HepG2 (cell line): ENCODE results near the gene RAPGEF5. TPM values are rescaled to one million over a fixed set of nuclear protein-coding genes. Genes with fewer than 3 reads are reported as not detected.

Experiments
- ATAC-seq: fragments of 200-7000 bp; cut with Tn5 transposase; 3 replicates; pipeline ENCODE4 v1.9.1; 2020; ENCODE audit warnings: mild to moderate bottlenecking, moderate library complexity
- BruUV-seq: library from RNA; stranded (reverse); fragments of 400-500 nt; replicated peaks from 2 replicates; lab custom pipeline; 2021; lab: Mats Ljungman, UMichigan
- CTCF ChIA-PET: fragments of 300-600 bp; formaldehyde crosslinking; extraction: SDS; loops from one replicate; lab custom pipeline; 2021; ENCODE audit warnings: low total read pairs, inconsistent platforms, low intra/inter-chr PET ratio; lab: Yijun Ruan, JAX
- POLR2A ChIA-PET: fragments of 350-600 bp; sonication (Branson Sonifier 250); formaldehyde crosslinking; loops from one replicate; lab custom pipeline; 2020; ENCODE audit warnings: antibody characterized with exemption, inconsistent platforms; lab: Yijun Ruan, JAX
- DNase-seq: peaks from one replicate; pipeline ENCODE4 v3.0.0-alpha.2; 2015; ENCODE audit warnings: low spot score
- FAIRE-seq: peaks from 3 replicates; lab custom pipeline; 2011; peaks lifted over from hg19 to GRCh38; lab: Jason Lieb, UNC
- H2AFZ ChIP-seq: one replicate; pipeline ENCODE4 v1.6.1; 2011; ENCODE audit warnings: low read length, inconsistent platforms
- H3K27ac ChIP-seq: fragments of 300-600 bp; 3 replicates; pipeline ENCODE4 v1.8.0; 2011; ENCODE audit warnings: mixed run types, mild to moderate bottlenecking, mixed read lengths, low read length, inconsistent platforms; ENCODE audit not compliant: insufficient read depth; ENCODE audit errors: extremely low read length
- H3K27me3 ChIP-seq, 2 experiments: fragments of 200-600 bp in 1 of 2; 2 replicates in 1 of 2; 3 replicates in 1 of 2; pipeline versions ENCODE4 v1.6.0 to v1.8.0; 2011; ENCODE audit warnings: low read length in 2 of 2, mild to moderate bottlenecking in 2 of 2, moderate library complexity in 2 of 2, inconsistent platforms in 1 of 2; ENCODE audit not compliant: insufficient read depth in 2 of 2, control insufficient read depth in 1 of 2
- H3K36me3 ChIP-seq, 2 experiments: fragments of 200-600 bp in 1 of 2; replicated peaks in 1 of 2; 2 replicates in 1 of 2; 3 replicates in 1 of 2; pipeline versions ENCODE4 v1.5.1 to v1.8.0; 2011; ENCODE audit warnings: low read length in 2 of 2, inconsistent platforms in 1 of 2; ENCODE audit not compliant: insufficient read depth in 2 of 2, control insufficient read depth in 1 of 2
- H3K4me1 ChIP-seq: 2 replicates; pipeline ENCODE4 v1.5.1; 2012; ENCODE audit warnings: low read length, inconsistent platforms; ENCODE audit not compliant: insufficient read depth
- H3K4me2 ChIP-seq: 2 replicates; pipeline ENCODE4 v1.6.0; 2011; ENCODE audit warnings: low read depth, low read length, inconsistent platforms
- H3K4me3 ChIP-seq, 3 experiments: fragments of 200-600 bp in 1 of 3; sonication (generic), shearing (Covaris generic) in 1 of 3; replicated peaks in 1 of 3; 2 replicates each; pipeline ENCODE4 v1.5.1; 2011 to 2016; ENCODE audit warnings: low read length in 3 of 3, inconsistent platforms in 2 of 3, low read depth in 2 of 3, mild to moderate bottlenecking in 2 of 3, control low read depth in 1 of 3, mixed read lengths in 1 of 3; ENCODE audit not compliant: insufficient read depth in 1 of 3
- H3K79me2 ChIP-seq: one replicate; pipeline ENCODE4 v1.6.1; 2011; ENCODE audit warnings: low read length, inconsistent platforms; ENCODE audit not compliant: insufficient read depth
- H3K9ac ChIP-seq: 2 replicates; pipeline ENCODE4 v1.6.0; 2011; ENCODE audit warnings: mild to moderate bottlenecking, low read depth, low read length, inconsistent platforms; ENCODE audit not compliant: insufficient read depth
- H3K9me3 ChIP-seq: 2 replicates; pipeline ENCODE4 v1.5.1; 2012; ENCODE audit warnings: mild to moderate bottlenecking, low read length
- H4K20me1 ChIP-seq: 2 replicates; pipeline ENCODE4 v1.6.0; 2011; ENCODE audit warnings: inconsistent platforms, mild to moderate bottlenecking, low read length, moderate library complexity; ENCODE audit not compliant: insufficient read depth
- CCDC6 ChIP-seq: sonication (generic); formaldehyde crosslinking; IDR thresholded peaks from 2 replicates; pipeline ENCODE4 v1.8.1; 2022; ENCODE audit warnings: mild to moderate bottlenecking, missing genetic modification reagents, moderate library complexity
- CHD4 ChIP-seq: fragments of 200-600 bp; sonication (generic); IDR thresholded peaks from 2 replicates; pipeline ENCODE4 v1.7.0; 2017; ENCODE audit warnings: mild to moderate bottlenecking, low read length, borderline replicate concordance
- KLF12 ChIP-seq: sonication (generic); formaldehyde crosslinking; IDR thresholded peaks from 2 replicates; pipeline ENCODE4 v1.4.0; 2020; ENCODE audit warnings: missing genetic modification reagents, borderline replicate concordance
- TAF1 ChIP-seq: sonication (generic); formaldehyde crosslinking; IDR thresholded peaks from 2 replicates; pipeline ENCODE4 v1.4.0; 2020; ENCODE audit warnings: missing genetic modification reagents
- TCF7 ChIP-seq: sonication (generic); IDR thresholded peaks from 2 replicates; pipeline ENCODE4 v1.6.1; 2016; ENCODE audit warnings: antibody characterized with exemption, low read depth
- ZNF317 ChIP-seq: sonication (generic); formaldehyde crosslinking; IDR thresholded peaks from 2 replicates; pipeline ENCODE4 v1.5.0; 2020; ENCODE audit warnings: mild to moderate bottlenecking, missing genetic modification reagents
- ZNF335 ChIP-seq: sonication (generic); formaldehyde crosslinking; IDR thresholded peaks from 2 replicates; pipeline ENCODE4 v1.4.0; 2020; ENCODE audit warnings: missing genetic modification reagents
- ZNF343 ChIP-seq: sonication (generic); formaldehyde crosslinking; IDR thresholded peaks from 2 replicates; pipeline ENCODE4 v1.4.0; 2020; ENCODE audit warnings: mild to moderate bottlenecking, missing genetic modification reagents
- ZNF670 ChIP-seq: sonication (generic); formaldehyde crosslinking; IDR thresholded peaks from 2 replicates; pipeline ENCODE4 v1.8.0; 2022; ENCODE audit warnings: mild to moderate bottlenecking, missing genetic modification reagents, borderline replicate concordance
- WGBS: methylation state at CpG from one replicate; pipeline ENCODE4 v1.1.6; 2017; ENCODE audit warnings: low lambda C conversion rate; 5-methylcytosine and 5-hydroxymethylcytosine counted together
- in situ Hi-C: cut with HindIII; loops from 2 replicates; pipeline ENCODE4 v1.10.0; 2017; ENCODE audit warnings: low pct_unique_long_range_greater_than_20kb; ENCODE audit not compliant: extremely low pct_ligation_motif_present
- intact Hi-C: fragments of 100-400 bp; cut with micrococcal nuclease; formaldehyde crosslinking; loops from one replicate; pipeline ENCODE4 v1.10.0; 2022; ENCODE audit not compliant: unreplicated experiment
- polyA plus RNA-seq, 8 experiments: library from polyadenylated mRNA; depleted of rRNA in 3 of 8; stranded (reverse) in 7 of 8; unstranded in 1 of 8; fragments of >200 nt; fragmentation: Illumina TruSeq in 4 of 8; extraction: Trizol in 4 of 8; gene quantifications; 2 replicates each; pipeline versions ENCODE4 v1.2.1 to v1.2.3, GENCODE V29; 2011 to 2016; ENCODE audit warnings: low read depth in 4 of 8, missing spikeins in 1 of 8, mixed read lengths in 1 of 8; ENCODE audit not compliant: insufficient read depth in 1 of 8
- total RNA-seq, 5 experiments: library from RNA; depleted of rRNA; stranded (reverse); fragments of >200 nt; fragmentation: Illumina TruSeq; extraction: Trizol; gene quantifications; 2 replicates each; pipeline ENCODE4 v1.2.3, GENCODE V29; 2016; ENCODE audit warnings: low read depth in 1 of 5
- TF ChIP-seq, protein P1 (sequence below): sonication (generic); formaldehyde crosslinking; IDR thresholded peaks from 2 replicates; pipeline ENCODE4 v1.4.0; 2020; ENCODE audit warnings: mild to moderate bottlenecking, missing genetic modification reagents
- TF ChIP-seq, protein P2 (sequence below): sonication (generic); formaldehyde crosslinking; IDR thresholded peaks from 2 replicates; pipeline ENCODE4 v1.5.0; 2020; ENCODE audit warnings: mild to moderate bottlenecking, missing genetic modification reagents

The RAPGEF5 gene
- total and polyA plus RNA-seq, 2 of the 13 experiments (the other 11 are each of a cell fraction or from before 2014, with no cell fraction given) = 17.1 to 23.4 TPM

DNA sequence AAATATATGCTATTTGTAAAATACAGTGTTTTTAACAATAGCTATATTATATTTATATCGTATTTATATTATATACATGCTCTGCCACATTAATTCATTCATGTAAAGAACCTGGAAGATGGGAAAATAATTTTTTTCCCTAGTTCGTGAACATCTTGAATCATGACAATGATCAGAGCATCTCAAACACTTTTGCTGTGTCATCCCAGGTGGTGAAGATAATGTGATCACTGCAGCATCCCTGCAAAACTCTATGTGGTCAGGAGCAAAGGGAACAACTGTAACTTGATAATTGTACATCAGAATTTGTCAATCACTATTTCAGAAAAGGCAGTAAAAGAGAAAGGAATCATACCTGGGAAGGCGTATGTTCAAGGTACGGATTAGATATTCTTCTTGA is 39.3 kb downstream of the RAPGEF5 start:
- no peaks in the 10 kb centered on the region for H3K27me3 ChIP-seq
- ATAC-seq (no peak), DNase-seq (no peak), FAIRE-seq (no peak)
- peaks cover 48% of the 10 kb centered on the region for H4K20me1 ChIP-seq
- no peak overlapping the region for H3K9ac ChIP-seq
- POLR2A ChIA-PET = no interaction called here
- no TSS peak for BruUV-seq
- TF ChIP-seq TAF1 (CRISPR knock-in tag) (no peak), ZNF670 (CRISPR knock-in tag) (no peak), KLF12 (no peak), CCDC6 (CRISPR knock-in tag) (no peak), CHD4 (no peak), ZNF317 (no peak), TCF7 (no peak), ZNF335 (CRISPR knock-in tag) (no peak), ZNF343 (CRISPR knock-in tag) (no peak)
- TF ChIP-seq, protein P1, sequence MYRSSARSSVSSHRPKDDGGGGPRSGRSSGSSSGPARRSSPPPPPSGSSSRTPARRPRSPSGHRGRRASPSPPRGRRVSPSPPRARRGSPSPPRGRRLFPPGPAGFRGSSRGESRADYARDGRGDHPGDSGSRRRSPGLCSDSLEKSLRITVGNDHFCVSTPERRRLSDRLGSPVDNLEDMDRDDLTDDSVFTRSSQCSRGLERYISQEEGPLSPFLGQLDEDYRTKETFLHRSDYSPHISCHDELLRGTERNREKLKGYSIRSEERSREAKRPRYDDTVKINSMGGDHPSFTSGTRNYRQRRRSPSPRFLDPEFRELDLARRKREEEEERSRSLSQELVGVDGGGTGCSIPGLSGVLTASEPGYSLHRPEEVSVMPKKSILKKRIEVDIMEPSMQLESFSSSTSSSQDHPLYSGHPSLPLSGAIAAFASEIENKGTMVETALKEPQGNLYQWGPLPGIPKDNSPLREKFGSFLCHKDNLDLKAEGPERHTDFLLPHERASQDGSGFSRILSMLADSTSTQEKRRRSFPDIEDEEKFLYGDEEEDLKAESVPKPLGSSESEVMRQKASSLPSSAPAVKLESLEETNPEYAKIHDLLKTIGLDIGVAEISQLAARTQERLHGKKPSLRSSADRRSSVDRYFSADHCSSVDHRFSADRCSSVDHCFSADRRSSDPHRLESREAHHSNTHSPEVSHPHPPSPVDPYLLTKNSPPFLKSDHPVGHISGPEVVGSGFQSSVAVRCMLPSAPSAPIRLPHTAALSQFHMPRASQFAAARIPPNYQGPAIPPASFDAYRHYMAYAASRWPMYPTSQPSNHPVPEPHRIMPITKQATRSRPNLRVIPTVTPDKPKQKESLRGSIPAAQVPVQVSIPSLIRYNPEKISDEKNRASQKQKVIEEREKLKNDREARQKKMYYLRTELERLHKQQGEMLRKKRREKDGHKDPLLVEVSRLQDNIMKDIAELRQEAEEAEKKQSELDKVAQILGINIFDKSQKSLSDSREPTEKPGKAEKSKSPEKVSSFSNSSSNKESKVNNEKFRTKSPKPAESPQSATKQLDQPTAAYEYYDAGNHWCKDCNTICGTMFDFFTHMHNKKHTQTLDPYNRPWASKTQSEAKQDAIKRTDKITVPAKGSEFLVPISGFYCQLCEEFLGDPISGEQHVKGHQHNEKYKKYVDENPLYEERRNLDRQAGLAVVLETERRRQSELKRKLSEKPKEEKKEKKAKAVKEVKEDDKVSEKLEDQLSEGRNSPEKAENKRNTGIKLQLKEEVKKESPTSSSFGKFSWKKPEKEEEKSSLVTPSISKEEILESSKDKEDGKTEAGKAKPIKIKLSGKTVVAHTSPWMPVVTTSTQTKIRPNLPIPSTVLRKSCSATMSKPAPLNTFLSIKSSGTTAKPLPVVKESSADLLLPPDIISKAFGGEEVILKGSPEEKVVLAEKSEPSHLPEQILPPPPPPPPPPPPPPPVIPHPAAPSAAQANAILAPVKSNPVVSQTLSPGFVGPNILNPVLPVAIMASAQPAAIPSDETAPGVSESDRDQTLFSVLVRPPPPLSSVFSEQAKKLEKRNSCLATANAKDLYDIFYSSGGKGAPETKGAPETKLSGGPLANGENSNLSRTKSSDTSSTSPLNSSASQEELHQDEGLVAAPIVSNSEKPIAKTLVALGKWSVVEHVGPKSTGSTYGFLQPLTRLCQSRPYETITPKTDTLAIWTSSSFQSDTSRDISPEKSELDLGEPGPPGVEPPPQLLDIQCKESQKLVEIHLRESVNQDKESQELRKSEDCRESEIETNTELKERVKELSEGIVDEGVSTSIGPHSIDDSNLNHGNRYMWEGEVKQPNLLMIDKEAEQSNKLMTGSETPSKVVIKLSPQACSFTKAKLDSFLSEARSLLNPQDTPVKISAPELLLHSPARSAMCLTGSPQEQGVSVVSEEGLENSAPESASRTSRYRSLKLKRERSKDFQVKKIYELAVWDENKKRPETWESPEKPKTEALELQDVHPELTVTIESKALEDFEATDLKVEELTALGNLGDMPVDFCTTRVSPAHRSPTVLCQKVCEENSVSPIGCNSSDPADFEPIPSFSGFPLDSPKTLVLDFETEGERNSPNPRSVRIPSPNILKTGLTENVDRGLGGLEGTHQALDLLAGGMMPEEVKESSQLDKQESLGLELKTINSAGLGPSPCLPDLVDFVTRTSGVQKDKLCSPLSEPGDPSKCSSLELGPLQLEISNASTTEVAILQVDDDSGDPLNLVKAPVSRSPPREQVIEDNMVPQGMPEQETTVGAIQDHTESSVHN = no peak
- TF ChIP-seq, protein P2, sequence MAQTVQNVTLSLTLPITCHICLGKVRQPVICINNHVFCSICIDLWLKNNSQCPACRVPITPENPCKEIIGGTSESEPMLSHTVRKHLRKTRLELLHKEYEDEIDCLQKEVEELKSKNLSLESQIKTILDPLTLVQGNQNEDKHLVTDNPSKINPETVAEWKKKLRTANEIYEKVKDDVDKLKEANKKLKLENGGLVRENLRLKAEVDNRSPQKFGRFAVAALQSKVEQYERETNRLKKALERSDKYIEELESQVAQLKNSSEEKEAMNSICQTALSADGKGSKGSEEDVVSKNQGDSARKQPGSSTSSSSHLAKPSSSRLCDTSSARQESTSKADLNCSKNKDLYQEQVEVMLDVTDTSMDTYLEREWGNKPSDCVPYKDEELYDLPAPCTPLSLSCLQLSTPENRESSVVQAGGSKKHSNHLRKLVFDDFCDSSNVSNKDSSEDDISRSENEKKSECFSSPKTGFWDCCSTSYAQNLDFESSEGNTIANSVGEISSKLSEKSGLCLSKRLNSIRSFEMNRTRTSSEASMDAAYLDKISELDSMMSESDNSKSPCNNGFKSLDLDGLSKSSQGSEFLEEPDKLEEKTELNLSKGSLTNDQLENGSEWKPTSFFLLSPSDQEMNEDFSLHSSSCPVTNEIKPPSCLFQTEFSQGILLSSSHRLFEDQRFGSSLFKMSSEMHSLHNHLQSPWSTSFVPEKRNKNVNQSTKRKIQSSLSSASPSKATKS (CRISPR knock-in tag) = no peak
- H3K4me1 ChIP-seq = peaks cover 10% of the 10 kb centered on the region
- 98% methylated on average over 4 of the region's 4 CpGs for WGBS
- peaks cover 6 to 41% of the 10 kb centered on the region in 2 experiments for H3K36me3 ChIP-seq
- no peak overlapping the region for H2AFZ ChIP-seq
- no peak overlapping the region for H3K4me3 ChIP-seq
- in situ Hi-C loops = no loop called here
- intact Hi-C loops = no loop called here
- no peak overlapping the region for H3K27ac ChIP-seq
- CTCF ChIA-PET = no interaction called here
- H3K79me2 ChIP-seq = peaks cover 33% of the 10 kb centered on the region
- H3K4me2 ChIP-seq = no peak overlapping the region
- H3K9me3 ChIP-seq = no peaks in the 10 kb centered on the region
